K562 (cell line): ENCODE measurements around the gene MTO1.

Experiments
- BHLHE40 ChIP-seq: IDR thresholded peaks from 2 replicates; pipeline ENCODE4 v1.6.1; 2011; ENCODE audit warnings: low read length, improper control_type of control experiment
- JUN ChIP-seq, 2 experiments: sonication (generic) in 1 of 2; formaldehyde crosslinking in 1 of 2; IDR thresholded peaks; 2 replicates each; pipeline versions ENCODE4 v1.6.1 to v1.8.0; 2012 to 2022; ENCODE audit warnings: borderline replicate concordance in 2 of 2, mild to moderate bottlenecking in 2 of 2, improper control_type of control experiment in 1 of 2, low read depth in 1 of 2, low read length in 1 of 2, missing genetic modification reagents in 1 of 2
- MXI1 ChIP-seq: IDR thresholded peaks from 2 replicates; pipeline ENCODE4 v1.6.1; 2011; ENCODE audit warnings: low read depth, mild to moderate bottlenecking, improper control_type of control experiment, low read length
- POLR2AphosphoS5 ChIP-seq: IDR thresholded peaks from 2 replicates; pipeline ENCODE4 v1.6.1; 2011; ENCODE audit warnings: mild to moderate bottlenecking, low read depth, low read length, moderate library complexity; ENCODE audit not compliant: control insufficient read depth, insufficient read depth
- RCOR1 ChIP-seq, 2 experiments: IDR thresholded peaks; 2 replicates each; pipeline ENCODE4 v1.6.1; 2012; ENCODE audit warnings: low read depth in 2 of 2, low read length in 2 of 2, borderline replicate concordance in 1 of 2, improper control_type of control experiment in 1 of 2
- ZNF24 ChIP-seq: fragments of 450-650 bp; IDR thresholded peaks from 2 replicates; pipeline ENCODE4 v1.6.1; 2016
- ZNF384 ChIP-seq: IDR thresholded peaks from 2 replicates; pipeline ENCODE4 v1.6.1; 2012; ENCODE audit warnings: low read depth, low read length, improper control_type of control experiment
- TF ChIP-seq, protein P1 (sequence below): IDR thresholded peaks from 3 replicates; pipeline ENCODE4 v1.6.1; 2011; ENCODE audit warnings: borderline replicate concordance, mild to moderate bottlenecking; ENCODE audit not compliant: insufficient read length, insufficient read depth
- TF ChIP-seq, protein P2 (sequence below): fragments of 250-450 bp; sonication (Bioruptor Pico); IDR thresholded peaks from 2 replicates; pipeline ENCODE4 v1.8.0; 2021; ENCODE audit warnings: moderate library complexity, mild to moderate bottlenecking, inconsistent platforms
- TF ChIP-seq, protein P3 (sequence below), 2 experiments: fragments of 450-650 bp; formaldehyde crosslinking in 1 of 2; IDR thresholded peaks; 2 replicates each; pipeline versions ENCODE4 v1.4.0 to v1.6.1; 2014 to 2020; ENCODE audit warnings: mild to moderate bottlenecking in 2 of 2, borderline replicate concordance in 1 of 2, low read depth in 1 of 2
- TF ChIP-seq, protein P4 (sequence below), 3 experiments: IDR thresholded peaks in 2 of 3; conservative IDR thresholded peaks in 1 of 3; 2 replicates each; pipeline ENCODE4 v1.5.1; 2011 to 2012; ENCODE audit warnings: low read length in 3 of 3, mild to moderate bottlenecking in 3 of 3, control low read depth in 2 of 3, improper control_type of control experiment in 1 of 3, inconsistent platforms in 1 of 3, low read depth in 1 of 3, mixed read lengths in 1 of 3, moderate library complexity in 1 of 3; ENCODE audit not compliant: insufficient read depth in 2 of 3

DNA sequence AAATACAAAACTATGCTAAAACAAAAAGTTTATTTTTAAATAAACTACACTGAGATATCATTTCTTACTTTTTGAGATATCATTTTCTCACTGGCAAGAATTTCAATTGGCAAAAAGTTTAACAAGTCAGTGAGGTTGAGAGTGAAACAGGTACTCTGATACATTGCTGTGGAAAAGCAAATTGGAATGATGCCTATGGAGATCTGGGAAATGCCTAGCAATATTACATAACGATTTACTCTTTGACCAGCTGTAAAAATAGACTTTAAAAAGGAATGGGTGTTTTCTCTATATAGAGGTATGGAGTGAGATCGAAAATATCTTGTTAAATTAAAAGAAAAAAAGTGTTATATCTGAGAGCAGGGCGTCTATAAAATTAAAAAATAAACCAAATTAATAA, 26.3 kb upstream of the MTO1 start:
- TF ChIP-seq, protein P1, sequence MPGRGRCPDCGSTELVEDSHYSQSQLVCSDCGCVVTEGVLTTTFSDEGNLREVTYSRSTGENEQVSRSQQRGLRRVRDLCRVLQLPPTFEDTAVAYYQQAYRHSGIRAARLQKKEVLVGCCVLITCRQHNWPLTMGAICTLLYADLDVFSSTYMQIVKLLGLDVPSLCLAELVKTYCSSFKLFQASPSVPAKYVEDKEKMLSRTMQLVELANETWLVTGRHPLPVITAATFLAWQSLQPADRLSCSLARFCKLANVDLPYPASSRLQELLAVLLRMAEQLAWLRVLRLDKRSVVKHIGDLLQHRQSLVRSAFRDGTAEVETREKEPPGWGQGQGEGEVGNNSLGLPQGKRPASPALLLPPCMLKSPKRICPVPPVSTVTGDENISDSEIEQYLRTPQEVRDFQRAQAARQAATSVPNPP, result no peak
- TF ChIP-seq MXI1 (no peak), BHLHE40 (no peak), ZNF24 (no peak), RCOR1 (IDR thresholded peaks at IDR 0.05; ENCODE audit: borderline replicate concordance in 1 of 2, low read depth in 2 of 2, low read length in 2 of 2) (no peak), ZNF384 (no peak), POLR2AphosphoS5 (no peak), JUN (IDR thresholded peaks at IDR 0.05; ENCODE audit: borderline replicate concordance, low read depth, low read length) (no peak), JUN (CRISPR knock-in tag; IDR thresholded peaks at IDR 0.05; ENCODE audit: borderline replicate concordance) (no peak)
- TF ChIP-seq, protein P2, sequence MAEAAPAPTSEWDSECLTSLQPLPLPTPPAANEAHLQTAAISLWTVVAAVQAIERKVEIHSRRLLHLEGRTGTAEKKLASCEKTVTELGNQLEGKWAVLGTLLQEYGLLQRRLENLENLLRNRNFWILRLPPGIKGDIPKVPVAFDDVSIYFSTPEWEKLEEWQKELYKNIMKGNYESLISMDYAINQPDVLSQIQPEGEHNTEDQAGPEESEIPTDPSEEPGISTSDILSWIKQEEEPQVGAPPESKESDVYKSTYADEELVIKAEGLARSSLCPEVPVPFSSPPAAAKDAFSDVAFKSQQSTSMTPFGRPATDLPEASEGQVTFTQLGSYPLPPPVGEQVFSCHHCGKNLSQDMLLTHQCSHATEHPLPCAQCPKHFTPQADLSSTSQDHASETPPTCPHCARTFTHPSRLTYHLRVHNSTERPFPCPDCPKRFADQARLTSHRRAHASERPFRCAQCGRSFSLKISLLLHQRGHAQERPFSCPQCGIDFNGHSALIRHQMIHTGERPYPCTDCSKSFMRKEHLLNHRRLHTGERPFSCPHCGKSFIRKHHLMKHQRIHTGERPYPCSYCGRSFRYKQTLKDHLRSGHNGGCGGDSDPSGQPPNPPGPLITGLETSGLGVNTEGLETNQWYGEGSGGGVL, result no peak
- TF ChIP-seq, protein P3, sequence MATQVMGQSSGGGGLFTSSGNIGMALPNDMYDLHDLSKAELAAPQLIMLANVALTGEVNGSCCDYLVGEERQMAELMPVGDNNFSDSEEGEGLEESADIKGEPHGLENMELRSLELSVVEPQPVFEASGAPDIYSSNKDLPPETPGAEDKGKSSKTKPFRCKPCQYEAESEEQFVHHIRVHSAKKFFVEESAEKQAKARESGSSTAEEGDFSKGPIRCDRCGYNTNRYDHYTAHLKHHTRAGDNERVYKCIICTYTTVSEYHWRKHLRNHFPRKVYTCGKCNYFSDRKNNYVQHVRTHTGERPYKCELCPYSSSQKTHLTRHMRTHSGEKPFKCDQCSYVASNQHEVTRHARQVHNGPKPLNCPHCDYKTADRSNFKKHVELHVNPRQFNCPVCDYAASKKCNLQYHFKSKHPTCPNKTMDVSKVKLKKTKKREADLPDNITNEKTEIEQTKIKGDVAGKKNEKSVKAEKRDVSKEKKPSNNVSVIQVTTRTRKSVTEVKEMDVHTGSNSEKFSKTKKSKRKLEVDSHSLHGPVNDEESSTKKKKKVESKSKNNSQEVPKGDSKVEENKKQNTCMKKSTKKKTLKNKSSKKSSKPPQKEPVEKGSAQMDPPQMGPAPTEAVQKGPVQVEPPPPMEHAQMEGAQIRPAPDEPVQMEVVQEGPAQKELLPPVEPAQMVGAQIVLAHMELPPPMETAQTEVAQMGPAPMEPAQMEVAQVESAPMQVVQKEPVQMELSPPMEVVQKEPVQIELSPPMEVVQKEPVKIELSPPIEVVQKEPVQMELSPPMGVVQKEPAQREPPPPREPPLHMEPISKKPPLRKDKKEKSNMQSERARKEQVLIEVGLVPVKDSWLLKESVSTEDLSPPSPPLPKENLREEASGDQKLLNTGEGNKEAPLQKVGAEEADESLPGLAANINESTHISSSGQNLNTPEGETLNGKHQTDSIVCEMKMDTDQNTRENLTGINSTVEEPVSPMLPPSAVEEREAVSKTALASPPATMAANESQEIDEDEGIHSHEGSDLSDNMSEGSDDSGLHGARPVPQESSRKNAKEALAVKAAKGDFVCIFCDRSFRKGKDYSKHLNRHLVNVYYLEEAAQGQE (IDR thresholded peaks at IDR 0.05; ENCODE audit: borderline replicate concordance), result no peak
- TF ChIP-seq, protein P3 (CRISPR knock-in tag; IDR thresholded peaks at IDR 0.05; ENCODE audit: low read depth), result no peak
- TF ChIP-seq, protein P4, sequence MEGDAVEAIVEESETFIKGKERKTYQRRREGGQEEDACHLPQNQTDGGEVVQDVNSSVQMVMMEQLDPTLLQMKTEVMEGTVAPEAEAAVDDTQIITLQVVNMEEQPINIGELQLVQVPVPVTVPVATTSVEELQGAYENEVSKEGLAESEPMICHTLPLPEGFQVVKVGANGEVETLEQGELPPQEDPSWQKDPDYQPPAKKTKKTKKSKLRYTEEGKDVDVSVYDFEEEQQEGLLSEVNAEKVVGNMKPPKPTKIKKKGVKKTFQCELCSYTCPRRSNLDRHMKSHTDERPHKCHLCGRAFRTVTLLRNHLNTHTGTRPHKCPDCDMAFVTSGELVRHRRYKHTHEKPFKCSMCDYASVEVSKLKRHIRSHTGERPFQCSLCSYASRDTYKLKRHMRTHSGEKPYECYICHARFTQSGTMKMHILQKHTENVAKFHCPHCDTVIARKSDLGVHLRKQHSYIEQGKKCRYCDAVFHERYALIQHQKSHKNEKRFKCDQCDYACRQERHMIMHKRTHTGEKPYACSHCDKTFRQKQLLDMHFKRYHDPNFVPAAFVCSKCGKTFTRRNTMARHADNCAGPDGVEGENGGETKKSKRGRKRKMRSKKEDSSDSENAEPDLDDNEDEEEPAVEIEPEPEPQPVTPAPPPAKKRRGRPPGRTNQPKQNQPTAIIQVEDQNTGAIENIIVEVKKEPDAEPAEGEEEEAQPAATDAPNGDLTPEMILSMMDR (IDR thresholded peaks at IDR 0.05 in 2 of 3, conservative IDR thresholded peaks at IDR 0.05 in 1 of 3; ENCODE audit: insufficient read depth in 2 of 3, low read depth in 1 of 3, low read length in 3 of 3), result no peak
